Prostate gland (tissue), 2 donors: ENCODE data around the gene TOR1AIP1. TPM values are rescaled to one million over a fixed set of nuclear protein-coding genes. Genes with fewer than 3 reads are reported as not detected.

Source experiments
- DNase-seq: peaks from one replicate; pipeline ENCODE4 v3.0.0-alpha.2; 2019; ENCODE audit warnings: low spot score
- H3K27ac ChIP-seq, 2 donors: fragments of 200-600 bp; sonication (generic); 2 replicates each; pipeline ENCODE4 v1.5.1; 2017 to 2019
- H3K27me3 ChIP-seq: fragments of 200-600 bp; sonication (generic); replicated peaks from 2 replicates; pipeline ENCODE4 v1.5.1; 2019; ENCODE audit not compliant: insufficient read depth
- H3K36me3 ChIP-seq, 2 donors: fragments of 200-600 bp; sonication (generic); 1 replicate in 1 of 2; 2 replicates in 1 of 2; pipeline versions ENCODE4 v1.5.1 to v1.8.1; 2017 to 2019
- H3K4me1 ChIP-seq: fragments of 200-600 bp; sonication (generic); replicated peaks from 2 replicates; pipeline ENCODE4 v1.5.1; 2019
- H3K4me3 ChIP-seq, 2 donors: fragments of 200-600 bp; sonication (generic); 2 replicates each; pipeline ENCODE4 v1.5.1; 2017 to 2019
- H3K9me3 ChIP-seq: fragments of 200-600 bp; sonication (generic); 2 replicates; pipeline ENCODE4 v1.5.1; 2017
- POLR2A ChIP-seq: fragments of 450-650 bp; IDR thresholded peaks from one replicate; pipeline ENCODE4 v1.6.1; 2016; ENCODE audit warnings: antibody characterized with exemption, mild to moderate bottlenecking
- POLR2AphosphoS5 ChIP-seq: sonication (generic); formaldehyde crosslinking; IDR thresholded peaks from one replicate; pipeline ENCODE4 v1.6.1; 2017; ENCODE audit warnings: antibody characterized with exemption
- WGBS: methylation state at CpG from one replicate; pipeline ENCODE4 v1.1.5; 2018; 5-methylcytosine and 5-hydroxymethylcytosine counted together
- intact Hi-C: fragments of 100-400 bp; cut with DNase I; formaldehyde crosslinking; loops from one replicate; pipeline ENCODE4 v1.14.2; 2022
- total RNA-seq, 2 donors: library from RNA; depleted of rRNA; stranded (reverse); fragments of >200 nt; gene quantifications; one replicate each; pipeline ENCODE4 v1.1.0, GENCODE V29; 2016
- TF ChIP-seq, protein P1 (sequence below), 4 experiments: fragments of 200-600 bp in 2 of 4; fragments of 450-650 bp in 2 of 4; sonication (generic) in 2 of 4; IDR thresholded peaks; 1 replicate in 3 of 4; 2 replicates in 1 of 4; pipeline ENCODE4 v1.5.1; 2016 to 2019; ENCODE audit warnings: antibody characterized with exemption in 4 of 4, mild to moderate bottlenecking in 2 of 4, moderate library complexity in 2 of 4

TOR1AIP1 gene
- total RNA-seq, 2 donors from 2014 or later: 81.7 to 86.4 TPM

DNA sequence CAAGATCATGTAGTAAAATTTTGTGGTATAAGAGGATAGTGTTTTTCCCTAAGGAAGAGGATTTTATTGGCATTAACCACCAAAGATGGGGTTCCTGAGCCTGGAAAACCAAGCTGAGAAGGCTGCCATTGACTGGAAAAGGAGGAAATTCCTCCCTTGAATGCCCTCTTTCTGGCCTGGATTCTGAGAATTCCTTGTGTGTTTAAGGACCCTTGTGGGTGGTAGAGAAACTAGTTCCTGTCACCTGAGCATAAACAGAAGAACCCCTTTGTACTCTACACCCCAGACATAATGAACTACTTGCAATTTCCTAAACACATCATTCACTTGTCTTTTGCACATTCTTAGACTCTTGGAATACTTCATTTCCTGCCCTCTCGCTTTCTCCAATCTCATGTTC, 39.4 kb downstream of the TOR1AIP1 start:
- intact Hi-C loops: no loop called here
- Histone ChIP-seq H3K9me3 (no peaks in the 10 kb centered on the region), H3K27ac (no peak overlapping the region), H3K4me1 (no peaks in the 10 kb centered on the region), H3K36me3 (no peaks in the 10 kb centered on the region), H3K4me3 (no peak overlapping the region), H3K27me3 (no peaks in the 10 kb centered on the region)
- no peak for DNase-seq
- 79% methylated on average over 1 of the region's 1 CpG for WGBS
- no peak for TF ChIP-seq POLR2A
- TF ChIP-seq POLR2AphosphoS5: no peak
- TF ChIP-seq, protein P1, sequence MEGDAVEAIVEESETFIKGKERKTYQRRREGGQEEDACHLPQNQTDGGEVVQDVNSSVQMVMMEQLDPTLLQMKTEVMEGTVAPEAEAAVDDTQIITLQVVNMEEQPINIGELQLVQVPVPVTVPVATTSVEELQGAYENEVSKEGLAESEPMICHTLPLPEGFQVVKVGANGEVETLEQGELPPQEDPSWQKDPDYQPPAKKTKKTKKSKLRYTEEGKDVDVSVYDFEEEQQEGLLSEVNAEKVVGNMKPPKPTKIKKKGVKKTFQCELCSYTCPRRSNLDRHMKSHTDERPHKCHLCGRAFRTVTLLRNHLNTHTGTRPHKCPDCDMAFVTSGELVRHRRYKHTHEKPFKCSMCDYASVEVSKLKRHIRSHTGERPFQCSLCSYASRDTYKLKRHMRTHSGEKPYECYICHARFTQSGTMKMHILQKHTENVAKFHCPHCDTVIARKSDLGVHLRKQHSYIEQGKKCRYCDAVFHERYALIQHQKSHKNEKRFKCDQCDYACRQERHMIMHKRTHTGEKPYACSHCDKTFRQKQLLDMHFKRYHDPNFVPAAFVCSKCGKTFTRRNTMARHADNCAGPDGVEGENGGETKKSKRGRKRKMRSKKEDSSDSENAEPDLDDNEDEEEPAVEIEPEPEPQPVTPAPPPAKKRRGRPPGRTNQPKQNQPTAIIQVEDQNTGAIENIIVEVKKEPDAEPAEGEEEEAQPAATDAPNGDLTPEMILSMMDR (IDR thresholded peaks at IDR 0.05): no peak

GRCh38 chr1:179921981-179922872, 40.1 kb downstream of the TOR1AIP1 start:
- Histone ChIP-seq H3K9me3 (no peaks in the 10 kb centered on the region), H3K27me3 (no peaks in the 10 kb centered on the region), H3K4me1 (no peaks in the 10 kb centered on the region), H3K27ac (no peak overlapping the region), H3K36me3 (no peaks in the 10 kb centered on the region), H3K4me3 (no peak overlapping the region)
- TF ChIP-seq, protein P1 (IDR thresholded peaks at IDR 0.05): no peak
- TF ChIP-seq POLR2AphosphoS5 (no peak), POLR2A (no peak)
- DNase-seq: no peak
- WGBS: 74% methylated on average over 8 of the region's 8 CpGs
- intact Hi-C loops: no loop called here

GRCh38 chr1:179923029-179923428, 40.9 kb downstream of the TOR1AIP1 start:
- Histone ChIP-seq H3K9me3 (no peaks in the 10 kb centered on the region), H3K27me3 (no peaks in the 10 kb centered on the region), H3K36me3 (no peaks in the 10 kb centered on the region), H3K27ac (no peak overlapping the region), H3K4me1 (no peaks in the 10 kb centered on the region), H3K4me3 (no peak overlapping the region)
- TF ChIP-seq POLR2AphosphoS5: no peak
- TF ChIP-seq, protein P1 (IDR thresholded peaks at IDR 0.05): no peak
- no peak for TF ChIP-seq POLR2A
- intact Hi-C loops: no loop called here
- no peak for DNase-seq

- Histone ChIP-seq H3K4me1 (no peaks in the 10 kb centered on the region), H3K36me3 (no peaks in the 10 kb centered on the region), H3K9me3 (no peaks in the 10 kb centered on the region), H3K27ac (no peak overlapping the region), H3K27me3 (no peaks in the 10 kb centered on the region), H3K4me3 (no peak overlapping the region)
- intact Hi-C loops: no loop called here
- 83% methylated on average over 1 of the region's 1 CpG for WGBS
- no peak for DNase-seq
- TF ChIP-seq POLR2AphosphoS5 (no peak), POLR2A (no peak)
- TF ChIP-seq, protein P1 (IDR thresholded peaks at IDR 0.05): no peak
Observed at GRCh38 chr1:179924268-179924667, 42.2 kb downstream of the TOR1AIP1 start.

DNA sequence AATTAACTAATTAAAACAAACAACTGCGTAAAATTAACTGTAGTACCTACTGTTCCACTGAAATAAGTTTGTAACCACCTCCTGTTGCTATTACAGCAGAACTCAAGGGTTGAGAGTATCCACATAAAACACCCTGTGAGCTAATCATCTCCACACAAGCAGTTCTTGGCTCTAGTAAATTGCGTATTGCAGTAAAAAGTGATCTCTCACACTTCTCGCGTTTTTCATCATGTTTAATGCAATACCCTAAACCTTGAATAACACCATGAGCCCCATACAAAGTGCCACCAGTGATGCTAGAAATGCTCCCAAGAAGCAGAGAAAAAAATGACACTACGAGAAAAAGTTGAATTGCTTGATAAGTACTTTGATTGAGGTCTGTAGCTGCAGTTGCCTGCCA, 43.2 kb downstream of the TOR1AIP1 start:
- WGBS: 85% methylated on average over 5 of the region's 5 CpGs
- Histone ChIP-seq H3K27ac (no peak overlapping the region), H3K9me3 (no peaks in the 10 kb centered on the region), H3K36me3 (no peaks in the 10 kb centered on the region), H3K4me3 (no peak overlapping the region), H3K4me1 (no peaks in the 10 kb centered on the region), H3K27me3 (no peaks in the 10 kb centered on the region)
- no peak for DNase-seq
- TF ChIP-seq POLR2AphosphoS5: no peak
- no peak for TF ChIP-seq POLR2A
- intact Hi-C loops: no loop called here
